ENCODE data around the gene SPPL2C. TPM values are rescaled to one million over a fixed set of nuclear protein-coding genes. Genes with fewer than 3 reads are reported as not detected.

Gene SPPL2C
- total RNA-seq, 5 donors from 2014 or later (not counting 1 experiment from before 2014, with no cell fraction given): not detected

DNA sequence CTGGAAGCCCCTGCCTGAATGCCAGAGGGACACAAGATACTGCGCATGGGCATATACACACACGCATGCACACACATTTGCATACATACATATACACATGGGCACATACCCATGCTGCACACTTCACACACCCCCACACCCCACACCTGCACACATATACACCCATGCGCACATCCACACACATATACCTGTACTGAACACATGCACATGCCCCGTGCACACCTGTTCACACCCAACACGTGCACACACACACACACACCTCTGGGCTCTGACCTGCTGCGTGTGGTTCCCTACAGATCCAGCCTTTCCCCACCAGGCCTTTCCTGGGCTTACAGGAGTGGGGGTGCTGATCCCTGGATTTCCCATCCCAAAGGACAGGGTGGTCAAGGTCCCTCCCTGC, 6.3 kb downstream of the SPPL2C start:
- Mint-ChIP-seq H3K9me3 (no peaks in the 10 kb centered on the region), H3K4me1 (peaks cover 0 to 6% (median 6%) of the 10 kb centered on the region in 3 donors), H3K27ac (no peak overlapping the region), H3K27me3 (peaks cover 14 to 39% of the 10 kb centered on the region in 2 donors), H3K36me3 (no peaks in the 10 kb centered on the region), H3K4me3 (no peak overlapping the region)
- no peaks in the 10 kb centered on the region for H3K9me3 ChIP-seq
- 79% methylated on average over 6 of the region's 6 CpGs for WGBS (ENCODE audit: insufficient coverage)
- DNase-seq (no peak), ATAC-seq (replicated peaks in 1 of 4) (no peak)
- peaks cover 0 to 62% of the 10 kb centered on the region in 2 experiments for H3K27me3 ChIP-seq (replicated peaks in 1 of 2; ENCODE audit: control insufficient read depth in 2 of 2, extremely low read depth in 1 of 2, insufficient read depth in 2 of 2, low read length in 1 of 2)
- H3K4me3 ChIP-seq (ENCODE audit: control insufficient read depth in 1 of 2, extremely low read depth in 1 of 2, low read length in 1 of 2): no peak overlapping the region
- no peak overlapping the region for H3K27ac ChIP-seq (ENCODE audit: low read length)
- no peaks in the 10 kb centered on the region for H3K36me3 ChIP-seq (ENCODE audit: control insufficient read depth in 2 of 2, extremely low read depth in 1 of 2, insufficient read depth in 1 of 2, low read length in 1 of 2)
- ChIA-PET POLR2A (no interaction called here), CTCF (no interaction called here)
- peaks cover 0 to 10% of the 10 kb centered on the region in 2 experiments for H3K4me1 ChIP-seq (ENCODE audit: control insufficient read depth in 1 of 2, extremely low read depth in 1 of 2, insufficient read depth in 2 of 2, low read length in 2 of 2)

- Mint-ChIP-seq H3K27ac (no peak overlapping the region), H3K36me3 (no peaks in the 10 kb centered on the region), H3K9me3 (no peaks in the 10 kb centered on the region), H3K4me1 (peaks cover 0 to 6% (median 6%) of the 10 kb centered on the region in 3 donors), H3K27me3 (peaks cover 14 to 40% of the 10 kb centered on the region in 2 donors), H3K4me3 (no peak overlapping the region)
- H3K9me3 ChIP-seq: no peaks in the 10 kb centered on the region
- WGBS (ENCODE audit: insufficient coverage): 19% methylated on average over 7 of the region's 8 CpGs
- no peaks in the 10 kb centered on the region for H3K36me3 ChIP-seq (ENCODE audit: control insufficient read depth in 2 of 2, extremely low read depth in 1 of 2, insufficient read depth in 1 of 2, low read length in 1 of 2)
- no peak for DNase-seq
- POLR2A ChIA-PET: no interaction called here
- no peak overlapping the region for H3K27ac ChIP-seq (ENCODE audit: low read length)
- ATAC-seq (replicated peaks in 1 of 4): no peak
- CTCF ChIA-PET: interaction anchor here in 1 of 2 donors (0.6 kb wide), 1 partner anchor 212 kb away, joined by 4 read pairs; no protein-coding TSS in a partner anchor
- no peak overlapping the region for H3K4me3 ChIP-seq (ENCODE audit: control insufficient read depth in 1 of 2, extremely low read depth in 1 of 2, low read length in 1 of 2)
- peaks cover 0 to 58% of the 10 kb centered on the region in 2 experiments for H3K27me3 ChIP-seq (replicated peaks in 1 of 2; ENCODE audit: control insufficient read depth in 2 of 2, extremely low read depth in 1 of 2, insufficient read depth in 2 of 2, low read length in 1 of 2)
- peaks cover 0 to 10% of the 10 kb centered on the region in 2 experiments for H3K4me1 ChIP-seq (ENCODE audit: control insufficient read depth in 1 of 2, extremely low read depth in 1 of 2, insufficient read depth in 2 of 2, low read length in 2 of 2)
Observed at GRCh38 chr17:45851464-45851863, 6.8 kb downstream of the SPPL2C start.

GRCh38 chr17:45851873-45852272, 7.2 kb downstream of the SPPL2C start:
- POLR2A ChIA-PET: no interaction called here
- DNase-seq (no peak), ATAC-seq (replicated peaks in 1 of 4) (no peak)
- H3K9me3 ChIP-seq: no peaks in the 10 kb centered on the region
- CTCF ChIA-PET: interaction anchor here in 1 of 2 donors (0.6 kb wide), 1 partner anchor 212 kb away, joined by 4 read pairs; no protein-coding TSS in a partner anchor
- peaks cover 0 to 6% (median 6%) of the 10 kb centered on the region in 3 donors for H3K4me1 Mint-ChIP-seq
- peaks cover 15 to 44% of the 10 kb centered on the region in 2 donors for H3K27me3 Mint-ChIP-seq
- H3K36me3 Mint-ChIP-seq: no peaks in the 10 kb centered on the region
- no peak overlapping the region for H3K4me3 Mint-ChIP-seq
- no peak overlapping the region for H3K27ac ChIP-seq (ENCODE audit: low read length)
- H3K36me3 ChIP-seq (ENCODE audit: control insufficient read depth in 2 of 2, extremely low read depth in 1 of 2, insufficient read depth in 1 of 2, low read length in 1 of 2): no peaks in the 10 kb centered on the region
- H3K4me1 ChIP-seq (ENCODE audit: control insufficient read depth in 1 of 2, extremely low read depth in 1 of 2, insufficient read depth in 2 of 2, low read length in 2 of 2): peaks cover 0 to 10% of the 10 kb centered on the region in 2 experiments
- 88% methylated on average over 1 of the region's 1 CpG for WGBS (ENCODE audit: insufficient coverage)
- no peak overlapping the region for H3K4me3 ChIP-seq (ENCODE audit: control insufficient read depth in 1 of 2, extremely low read depth in 1 of 2, low read length in 1 of 2)
- no peaks in the 10 kb centered on the region for H3K9me3 Mint-ChIP-seq
- no peak overlapping the region for H3K27ac Mint-ChIP-seq
- H3K27me3 ChIP-seq (replicated peaks in 1 of 2; ENCODE audit: control insufficient read depth in 2 of 2, extremely low read depth in 1 of 2, insufficient read depth in 2 of 2, low read length in 1 of 2): peaks cover 0 to 55% of the 10 kb centered on the region in 2 experiments

DNA sequence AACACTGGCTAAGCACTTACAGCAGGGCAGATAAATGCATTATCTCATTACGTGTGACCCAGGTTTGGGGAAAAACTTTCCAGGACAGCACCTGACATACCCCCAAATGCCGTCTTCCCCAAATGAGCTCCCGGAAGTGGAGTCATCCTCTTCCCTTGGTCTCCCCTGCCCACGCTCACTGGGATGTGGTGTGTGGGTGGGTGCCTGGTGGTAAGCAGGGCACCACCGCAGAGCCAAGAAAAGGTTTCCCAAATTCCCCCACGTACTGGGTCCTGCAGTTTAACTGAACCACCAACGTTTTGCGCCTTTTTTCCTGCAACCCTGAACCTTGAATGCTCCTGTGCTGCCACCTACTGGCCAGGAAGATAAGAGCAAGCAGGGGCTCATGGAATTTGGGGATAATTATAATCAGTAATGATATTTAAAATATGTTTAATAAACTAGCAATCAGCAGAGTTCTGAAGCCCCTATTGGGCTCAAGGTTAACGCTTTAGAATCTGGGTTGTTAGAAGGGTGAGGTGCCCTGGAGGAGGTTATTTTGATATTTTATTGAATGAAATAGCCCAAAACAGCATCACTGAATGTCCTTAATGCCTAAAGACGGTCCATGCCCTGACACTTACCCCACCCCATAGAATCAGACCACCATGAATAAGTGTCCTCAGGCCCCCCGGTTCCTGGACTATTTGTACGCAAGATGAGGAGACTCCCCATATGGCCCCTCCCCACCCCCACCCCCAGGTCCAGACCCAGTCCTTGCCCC, 8.0 kb downstream of the SPPL2C start:
- 20% methylated on average over 2 of the region's 12 CpGs for WGBS (ENCODE audit: insufficient coverage)
- Histone ChIP-seq H3K9me3 (no peaks in the 10 kb centered on the region), H3K27me3 (replicated peaks in 1 of 2; ENCODE audit: control insufficient read depth in 2 of 2, extremely low read depth in 1 of 2, insufficient read depth in 2 of 2, low read length in 1 of 2) (peaks cover 0 to 58% of the 10 kb centered on the region in 2 experiments), H3K4me1 (ENCODE audit: control insufficient read depth in 1 of 2, extremely low read depth in 1 of 2, insufficient read depth in 2 of 2, low read length in 2 of 2) (peaks cover 0 to 10% of the 10 kb centered on the region in 2 experiments), H3K4me3 (ENCODE audit: control insufficient read depth in 1 of 2, extremely low read depth in 1 of 2, low read length in 1 of 2) (no peak overlapping the region), H3K27ac (ENCODE audit: low read length) (no peak overlapping the region), H3K36me3 (ENCODE audit: control insufficient read depth in 2 of 2, extremely low read depth in 1 of 2, insufficient read depth in 1 of 2, low read length in 1 of 2) (no peaks in the 10 kb centered on the region)
- Mint-ChIP-seq H3K36me3 (no peaks in the 10 kb centered on the region), H3K4me1 (peaks cover 0 to 6% (median 6%) of the 10 kb centered on the region in 3 donors), H3K27me3 (peaks cover 18 to 46% of the 10 kb centered on the region in 2 donors), H3K9me3 (no peaks in the 10 kb centered on the region), H3K4me3 (no peak overlapping the region), H3K27ac (no peak overlapping the region)
- ChIA-PET POLR2A (no interaction called here), CTCF (no interaction called here)
- ATAC-seq (replicated peaks in 1 of 4) (peak in 3 of 4 experiments; percentile 45 to 62 (median 54)), DNase-seq (peak in 32 of 35 experiments; percentile 6 to 76 (median 46))

- no peaks in the 10 kb centered on the region for H3K9me3 ChIP-seq
- H3K4me1 ChIP-seq (ENCODE audit: control insufficient read depth in 1 of 2, extremely low read depth in 1 of 2, insufficient read depth in 2 of 2, low read length in 2 of 2): peaks cover 0 to 10% of the 10 kb centered on the region in 2 experiments
- H3K9me3 Mint-ChIP-seq: no peaks in the 10 kb centered on the region
- H3K4me1 Mint-ChIP-seq: peaks cover 0 to 6% (median 6%) of the 10 kb centered on the region in 3 donors
- H3K27me3 Mint-ChIP-seq: peaks cover 29 to 53% of the 10 kb centered on the region in 2 donors
- H3K27ac Mint-ChIP-seq: no peak overlapping the region
- no peaks in the 10 kb centered on the region for H3K36me3 ChIP-seq (ENCODE audit: control insufficient read depth in 2 of 2, extremely low read depth in 1 of 2, insufficient read depth in 1 of 2, low read length in 1 of 2)
- no peak overlapping the region for H3K4me3 Mint-ChIP-seq
- peaks cover 0 to 64% of the 10 kb centered on the region in 2 experiments for H3K27me3 ChIP-seq (replicated peaks in 1 of 2; ENCODE audit: control insufficient read depth in 2 of 2, extremely low read depth in 1 of 2, insufficient read depth in 2 of 2, low read length in 1 of 2)
- H3K27ac ChIP-seq (ENCODE audit: low read length): no peak overlapping the region
- POLR2A ChIA-PET: no interaction called here
- ATAC-seq (replicated peaks in 1 of 4) (no peak), DNase-seq (no peak)
- WGBS (ENCODE audit: insufficient coverage): 91% methylated on average over 6 of the region's 9 CpGs
- CTCF ChIA-PET: interaction anchor here in 1 of 2 donors (0.7 kb wide), 1 partner anchor 37 kb away, joined by 4 read pairs; no protein-coding TSS in a partner anchor
- H3K4me3 ChIP-seq (ENCODE audit: control insufficient read depth in 1 of 2, extremely low read depth in 1 of 2, low read length in 1 of 2): no peak overlapping the region
- H3K36me3 Mint-ChIP-seq: no peaks in the 10 kb centered on the region
Observed at GRCh38 chr17:45854209-45854608, 9.5 kb downstream of the SPPL2C start.

DNA sequence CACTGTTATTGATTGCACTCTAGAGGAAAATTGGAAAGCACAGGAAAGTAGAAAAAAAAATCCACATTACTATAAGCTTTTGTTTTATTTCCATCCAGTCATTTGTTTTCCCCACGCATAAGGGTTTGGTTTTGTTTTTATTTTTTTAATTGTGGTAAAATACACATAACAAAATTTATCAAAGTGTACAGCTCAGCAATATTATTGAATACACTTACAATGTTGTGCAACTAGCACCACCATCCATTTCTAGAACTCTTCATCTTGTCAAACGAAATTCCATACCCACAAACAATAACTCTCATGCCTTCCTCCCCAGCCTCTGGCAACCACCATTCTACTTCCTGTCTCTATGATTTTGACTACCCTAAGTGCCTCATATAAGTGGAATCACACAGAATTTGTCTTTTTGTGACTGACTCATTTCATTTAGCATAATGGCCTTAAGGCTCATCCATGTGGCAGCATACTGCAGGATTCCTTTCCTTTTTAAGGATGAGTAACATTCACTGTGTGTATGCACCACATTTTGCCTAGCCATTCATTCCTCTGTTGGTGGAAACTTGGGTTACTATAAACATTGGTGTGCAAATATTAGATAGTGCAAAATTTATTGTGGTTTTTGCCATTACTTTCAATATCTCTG, 11.1 kb downstream of the SPPL2C start:
- H3K27ac ChIP-seq (ENCODE audit: low read length): no peak overlapping the region
- no peaks in the 10 kb centered on the region for H3K9me3 ChIP-seq
- H3K27me3 ChIP-seq (replicated peaks in 1 of 2; ENCODE audit: control insufficient read depth in 2 of 2, extremely low read depth in 1 of 2, insufficient read depth in 2 of 2, low read length in 1 of 2): peaks cover 0 to 61% of the 10 kb centered on the region in 2 experiments
- no peak overlapping the region for H3K4me3 ChIP-seq (ENCODE audit: control insufficient read depth in 1 of 2, extremely low read depth in 1 of 2, low read length in 1 of 2)
- peaks cover 0 to 10% of the 10 kb centered on the region in 2 experiments for H3K4me1 ChIP-seq (ENCODE audit: control insufficient read depth in 1 of 2, extremely low read depth in 1 of 2, insufficient read depth in 2 of 2, low read length in 2 of 2)
- DNase-seq: no peak
- peaks cover 0 to 6% (median 6%) of the 10 kb centered on the region in 3 donors for H3K4me1 Mint-ChIP-seq
- no peak for ATAC-seq (replicated peaks in 1 of 4)
- H3K36me3 ChIP-seq (ENCODE audit: control insufficient read depth in 2 of 2, extremely low read depth in 1 of 2, insufficient read depth in 1 of 2, low read length in 1 of 2): no peaks in the 10 kb centered on the region
- H3K27me3 Mint-ChIP-seq: peaks cover 37 to 53% of the 10 kb centered on the region in 2 donors
- ChIA-PET POLR2A (no interaction called here), CTCF (no interaction called here)
- no peaks in the 10 kb centered on the region for H3K9me3 Mint-ChIP-seq
- 13% methylated on average over 1 of the region's 2 CpGs for WGBS (ENCODE audit: insufficient coverage)
- H3K36me3 Mint-ChIP-seq: no peaks in the 10 kb centered on the region
- H3K4me3 Mint-ChIP-seq: no peak overlapping the region
- H3K27ac Mint-ChIP-seq: no peak overlapping the region
